Superior temporal gyrus (tissue), 1 donor: ENCODE results near the gene NDUFB11.

ENCODE experiments used
- DNase-seq: peaks from one replicate; pipeline ENCODE4 v3.0.0-alpha.2; 2016; ENCODE audit errors: extremely low spot score

Gene NDUFB11

DNA sequence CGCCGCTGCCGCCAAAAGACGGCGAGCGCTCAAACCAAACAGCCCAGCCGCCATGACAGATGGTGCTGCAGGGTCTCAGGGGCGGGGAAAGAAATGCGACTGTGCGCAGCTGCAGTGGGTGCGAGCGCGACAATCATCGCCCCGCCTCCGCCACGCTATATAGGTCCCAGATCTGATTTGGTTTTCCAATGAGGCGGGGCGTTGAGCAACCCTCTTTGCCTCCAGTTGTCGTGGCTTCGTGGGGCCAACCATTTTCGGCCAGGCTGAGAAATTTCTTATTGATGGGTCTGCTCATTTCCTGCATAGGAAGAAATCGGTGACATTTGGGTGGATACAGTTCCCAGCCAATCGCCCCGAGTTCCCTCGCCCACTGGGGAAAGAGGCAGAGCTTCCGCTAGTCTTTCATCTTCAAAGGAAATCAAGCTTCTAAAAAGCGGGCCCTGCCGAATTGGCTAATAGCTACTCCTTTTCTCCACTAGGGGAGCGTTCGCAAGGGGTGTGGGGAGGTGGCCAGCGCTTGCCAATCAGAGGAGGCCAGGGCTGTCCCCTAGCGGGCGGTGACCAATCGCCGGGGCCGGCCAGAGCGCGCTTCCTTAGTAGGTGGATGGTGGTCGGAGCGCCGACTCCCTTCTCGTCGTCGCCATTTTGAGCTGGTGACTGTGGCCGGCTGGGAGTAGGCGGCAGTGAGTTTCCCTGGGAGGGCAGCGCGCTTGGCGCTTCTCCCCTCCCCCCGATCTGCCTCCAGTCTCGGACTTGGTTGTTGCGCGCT, at the start of gene NDUFB11, which contains the start of gene RBM10:
Gene NDUFB11 (minus strand): TSS at position 77 of the 769 bp plus-strand sequence. CDS start 23 bp downstream, at position 54.
Gene RBM10 (plus strand): TSS at position 596 of the 769 bp plus-strand sequence. CDS start 2,261 bp downstream, outside the sequence.
- DNase-seq: peak; percentile 89

DNA sequence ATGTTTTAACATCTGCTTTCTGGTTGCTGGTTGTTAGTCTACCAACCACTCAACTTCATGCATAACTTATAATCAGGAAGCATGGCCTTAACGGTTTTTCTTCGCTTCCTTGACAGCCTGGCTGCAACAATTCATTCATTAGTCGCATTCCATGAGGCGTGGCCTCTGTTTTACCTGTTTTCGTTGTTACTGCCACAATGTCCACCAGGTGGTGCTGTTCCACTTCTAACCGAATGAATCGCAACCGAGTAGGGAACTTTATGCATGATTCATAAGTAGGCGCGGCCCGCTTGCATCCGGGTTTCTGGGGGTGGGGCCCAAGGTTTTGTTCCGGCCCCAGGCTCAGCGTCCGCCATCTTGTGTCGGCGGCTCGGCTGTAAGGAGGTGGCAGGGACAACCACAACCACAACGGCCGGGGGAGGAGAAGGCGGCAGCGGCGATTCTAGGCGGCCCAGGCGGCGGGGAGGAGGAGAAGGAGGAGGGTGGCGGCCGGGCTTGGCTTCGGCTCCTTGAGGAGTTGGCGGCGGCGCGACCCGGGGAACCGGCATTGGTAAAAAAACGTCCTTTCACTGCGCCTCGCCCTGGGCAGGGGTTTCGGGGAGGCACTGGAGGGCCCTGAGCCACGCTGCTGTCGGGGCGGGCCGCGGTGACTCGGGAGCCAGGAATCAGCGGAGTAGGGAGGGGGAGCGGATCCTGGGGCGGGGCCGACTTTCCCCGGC, 49.1 kb upstream of the NDUFB11 start, which contains the start of gene UBA1:
Gene UBA1 (plus strand): TSS at position 355 of the 719 bp plus-strand sequence. CDS start 4,974 bp downstream, outside the sequence.
- peak; percentile 95 for DNase-seq

DNA sequence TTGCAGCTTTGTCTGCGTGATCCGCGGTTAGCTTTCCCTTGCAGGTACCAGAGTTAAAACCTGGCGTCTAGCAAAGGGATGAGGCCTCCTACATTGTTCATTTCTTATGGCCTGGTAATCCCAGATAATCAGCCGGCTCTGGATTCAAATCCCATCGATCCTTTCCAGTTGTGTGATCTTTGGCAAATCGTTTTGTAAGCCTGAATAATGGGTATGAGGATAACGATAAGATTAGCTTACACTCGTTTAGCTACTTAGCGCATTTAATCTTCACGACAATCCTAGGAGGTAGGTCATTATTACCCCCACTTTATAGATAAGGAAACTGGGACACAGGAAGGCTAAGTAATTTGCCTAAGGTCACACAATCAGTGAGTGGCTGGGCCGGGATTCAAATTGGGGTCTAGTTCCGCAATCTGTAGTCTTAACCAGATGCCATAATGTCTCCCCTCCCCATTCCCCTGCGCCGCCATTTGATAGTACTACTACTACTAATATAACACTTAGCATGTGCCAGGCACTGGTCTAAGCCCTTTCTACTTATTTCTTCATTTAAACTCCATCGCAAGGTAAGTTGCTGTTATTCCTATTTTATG, 47.4 kb upstream of the NDUFB11 start:
- DNase-seq: no peak

DNA sequence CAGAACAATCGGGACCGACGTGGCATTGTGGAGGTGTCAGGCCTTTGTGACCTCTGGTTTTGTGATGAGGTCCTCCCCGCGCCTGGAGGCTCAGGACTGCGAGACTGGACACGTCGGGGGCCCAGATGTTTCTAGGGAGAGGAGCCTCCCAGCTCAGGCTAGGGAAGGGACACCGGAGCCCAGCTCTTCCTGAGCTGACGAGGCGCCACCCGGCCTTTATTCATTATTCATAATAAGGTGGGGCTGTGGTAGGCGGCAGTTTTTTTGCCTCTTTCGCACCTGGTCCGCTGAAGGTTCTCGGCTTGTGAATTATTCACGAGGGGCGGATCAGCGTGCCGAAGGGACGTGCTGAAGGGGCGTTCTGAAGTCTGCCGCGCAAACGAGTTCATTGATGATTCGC, 46.8 kb upstream of the NDUFB11 start:
- DNase-seq: no peak

DNA sequence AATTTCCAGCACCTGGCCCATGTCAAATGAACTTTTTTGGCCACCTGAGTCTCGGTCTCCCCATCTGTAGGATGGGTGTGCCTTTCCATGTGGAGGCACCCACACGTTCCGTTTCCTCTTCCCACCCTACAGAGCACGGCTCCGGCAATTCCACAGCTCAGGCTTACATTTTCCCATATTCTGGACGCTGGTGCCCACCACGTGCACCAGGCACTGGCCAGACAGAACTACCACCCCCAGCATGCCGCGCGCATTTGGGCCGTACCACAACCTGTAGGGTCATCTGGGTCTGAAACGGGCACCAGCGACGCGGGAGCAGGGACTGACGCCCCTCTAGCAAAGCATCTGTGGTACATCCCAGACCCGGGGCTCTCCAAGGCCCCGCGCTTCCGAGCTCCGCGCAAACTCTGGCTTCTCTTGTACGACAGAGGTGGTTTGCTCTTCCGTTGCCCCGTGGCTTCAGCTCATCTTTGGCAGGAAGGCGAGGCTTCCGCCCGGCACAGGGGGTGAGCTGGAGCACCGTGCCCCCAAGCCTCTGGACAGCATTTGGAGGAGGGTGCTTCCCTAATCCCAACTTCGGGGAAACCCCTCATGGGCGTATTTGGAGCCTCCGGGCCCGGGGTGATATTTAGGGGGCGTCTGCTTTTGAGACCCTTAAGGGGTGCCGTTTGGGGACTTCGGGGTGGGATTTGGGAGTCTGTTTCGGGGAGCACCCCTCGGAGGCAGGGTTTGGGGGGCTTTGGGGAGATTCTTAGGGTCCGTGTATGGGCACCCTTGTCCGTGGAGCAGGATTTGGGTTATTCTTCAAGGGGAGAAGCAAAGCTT, 46.2 kb upstream of the NDUFB11 start:
- DNase-seq: peak; percentile 85

DNA sequence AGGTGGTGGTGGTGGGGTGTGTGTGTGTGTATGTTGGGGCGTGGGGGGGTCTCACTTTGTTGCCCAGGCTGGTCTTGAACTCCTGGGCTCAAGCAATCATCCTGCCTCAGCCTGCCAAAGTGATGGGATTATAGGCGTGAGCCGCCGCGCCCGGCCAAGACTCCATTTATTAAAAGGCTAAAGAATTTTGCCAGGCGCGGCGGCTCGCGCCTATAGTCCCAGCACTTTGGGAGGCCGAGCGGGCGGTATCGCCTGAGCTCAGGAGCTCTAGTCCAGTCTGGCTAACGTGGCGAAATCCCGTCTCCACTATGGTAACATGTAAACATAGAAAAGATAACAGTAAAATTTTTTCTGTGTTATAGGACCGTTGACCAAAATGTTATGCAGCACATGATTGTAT, 45.4 kb upstream of the NDUFB11 start:
- DNase-seq: no peak

DNA sequence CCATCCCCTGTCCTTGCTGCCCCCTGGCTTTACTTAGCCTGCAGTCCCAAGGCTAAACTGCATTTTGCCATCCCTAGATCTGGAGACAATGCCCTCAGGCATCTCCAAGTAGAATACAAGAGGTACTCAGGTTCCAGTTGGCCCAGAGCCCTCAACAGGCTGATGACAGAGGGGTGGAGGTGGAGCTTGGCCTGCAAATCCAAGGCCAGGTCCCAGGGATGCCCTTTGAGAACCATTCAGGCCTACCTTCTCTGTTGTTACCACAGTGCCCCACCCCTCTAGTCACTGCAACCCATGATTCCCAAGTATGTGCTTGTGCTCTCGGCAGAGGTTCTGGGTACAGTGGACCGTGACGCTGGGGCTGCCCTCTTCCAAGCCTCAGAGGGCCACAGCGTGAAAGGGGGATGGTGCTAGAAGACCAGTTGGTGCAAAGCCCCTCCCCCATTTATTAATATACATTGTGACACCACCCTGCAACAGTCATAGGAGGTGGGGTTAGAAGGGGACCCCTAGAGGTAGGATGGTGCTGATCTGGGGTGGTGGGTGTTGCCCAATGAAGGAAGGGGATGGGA, 42.7 kb upstream of the NDUFB11 start:
- DNase-seq: no peak

DNA sequence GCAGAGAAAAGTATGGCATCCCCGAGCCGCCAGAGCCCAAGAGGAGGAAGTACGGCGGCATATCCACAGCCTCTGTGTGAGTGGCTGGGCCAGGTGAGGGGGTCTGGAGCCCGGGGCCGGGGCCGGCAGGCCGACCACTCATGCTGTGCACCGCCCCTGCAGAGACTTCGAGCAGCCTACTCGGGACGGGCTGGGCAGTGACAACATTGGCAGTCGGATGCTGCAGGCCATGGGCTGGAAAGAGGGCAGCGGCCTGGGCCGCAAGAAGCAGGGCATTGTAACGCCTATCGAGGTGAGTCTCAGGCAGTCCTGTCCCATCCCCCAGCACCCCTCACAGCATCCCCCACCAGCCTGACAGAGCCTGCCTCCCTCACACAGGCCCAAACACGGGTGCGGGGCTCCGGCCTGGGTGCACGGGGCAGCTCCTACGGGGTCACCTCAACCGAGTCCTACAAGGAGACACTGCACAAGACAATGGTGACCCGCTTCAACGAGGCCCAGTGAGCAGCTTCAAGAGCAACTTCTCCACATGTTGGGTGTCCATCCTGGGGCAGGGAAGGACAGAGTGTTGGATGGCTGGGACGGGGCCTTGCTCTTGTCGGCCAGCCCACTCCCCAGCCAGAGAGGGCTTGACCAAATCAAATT, 41.7 kb upstream of the NDUFB11 start:
- DNase-seq: no peak

DNA sequence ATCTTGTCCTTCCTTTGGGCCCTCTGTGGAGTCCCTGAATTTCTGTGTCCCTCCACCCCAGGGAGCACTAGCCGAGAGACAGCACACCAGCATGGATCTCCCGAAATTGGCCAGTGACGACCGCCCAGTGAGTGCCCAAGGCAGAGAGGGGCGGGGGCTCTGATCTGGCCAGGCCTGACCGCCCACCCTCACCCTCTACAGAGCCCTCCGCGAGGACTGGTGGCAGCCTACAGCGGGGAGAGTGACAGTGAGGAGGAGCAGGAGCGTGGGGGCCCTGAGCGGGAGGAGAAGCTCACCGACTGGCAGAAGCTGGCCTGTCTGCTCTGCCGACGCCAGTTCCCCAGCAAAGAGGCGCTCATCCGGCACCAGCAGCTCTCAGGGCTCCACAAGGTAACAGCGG, 40.7 kb upstream of the NDUFB11 start:
- no peak for DNase-seq

DNA sequence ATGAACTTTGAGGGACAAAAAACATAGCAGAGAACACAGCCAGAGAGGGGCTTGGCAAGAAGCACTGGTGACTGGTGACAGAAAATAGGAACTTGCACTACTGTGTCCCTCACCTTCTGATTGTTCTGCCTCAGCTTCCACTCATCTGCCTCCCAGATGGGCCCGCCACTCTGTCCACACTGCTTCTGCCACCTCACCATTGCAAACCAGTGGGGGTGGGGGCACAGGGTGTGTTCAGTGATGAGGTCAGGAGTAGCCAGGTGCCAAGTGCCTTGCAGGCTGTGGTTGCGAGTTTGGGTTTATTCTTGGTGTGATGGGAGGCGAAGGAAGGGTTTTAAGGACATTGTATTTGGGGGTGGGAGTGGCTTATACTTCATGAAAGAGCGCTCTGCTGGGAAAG, 40.0 kb upstream of the NDUFB11 start:
- DNase-seq: no peak

DNA sequence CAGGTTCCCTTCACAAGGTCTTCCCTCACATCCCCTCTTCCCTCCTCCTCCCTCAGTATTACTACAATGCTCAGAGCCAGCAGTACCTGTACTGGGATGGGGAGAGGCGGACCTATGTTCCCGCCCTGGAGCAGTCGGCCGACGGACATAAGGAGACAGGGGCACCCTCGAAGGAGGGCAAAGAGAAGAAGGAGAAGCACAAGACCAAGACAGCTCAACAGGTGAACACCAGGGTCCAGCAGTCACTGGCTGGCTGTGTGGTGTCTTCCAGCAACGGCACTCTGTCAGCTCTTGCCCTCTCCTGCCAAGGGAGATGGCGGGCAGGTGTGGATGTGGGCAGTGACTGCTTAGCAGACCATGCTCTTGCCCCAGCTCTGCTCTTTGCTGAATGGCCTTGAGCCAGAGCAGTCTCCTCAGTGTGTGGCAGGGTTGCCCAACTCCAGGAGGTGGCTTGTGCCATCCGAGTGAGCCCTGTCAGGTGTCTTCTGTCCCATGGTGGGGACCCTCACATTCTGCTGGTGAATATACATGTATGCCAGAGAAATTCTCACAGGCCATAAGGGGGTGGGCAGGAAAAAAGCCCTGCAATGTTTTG, 37.7 kb upstream of the NDUFB11 start:
- DNase-seq: no peak

DNA sequence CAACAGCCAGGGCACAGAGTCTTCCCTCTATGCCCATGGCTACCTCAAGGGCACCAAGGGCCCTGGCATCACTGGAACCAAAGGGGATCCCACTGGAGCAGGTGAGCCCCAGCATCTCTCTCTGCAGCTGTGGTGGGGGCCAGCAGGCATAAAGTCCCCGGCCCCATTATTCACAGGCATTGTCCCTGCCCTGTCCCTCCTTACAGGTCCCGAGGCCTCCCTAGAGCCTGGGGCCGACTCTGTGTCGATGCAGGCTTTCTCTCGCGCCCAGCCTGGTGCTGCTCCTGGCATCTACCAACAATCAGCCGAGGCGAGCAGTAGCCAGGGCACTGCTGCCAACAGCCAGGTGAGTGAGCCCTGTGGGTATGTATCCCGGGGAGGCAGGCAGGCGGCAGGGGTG, 36.8 kb upstream of the NDUFB11 start:
- no peak for DNase-seq

DNA sequence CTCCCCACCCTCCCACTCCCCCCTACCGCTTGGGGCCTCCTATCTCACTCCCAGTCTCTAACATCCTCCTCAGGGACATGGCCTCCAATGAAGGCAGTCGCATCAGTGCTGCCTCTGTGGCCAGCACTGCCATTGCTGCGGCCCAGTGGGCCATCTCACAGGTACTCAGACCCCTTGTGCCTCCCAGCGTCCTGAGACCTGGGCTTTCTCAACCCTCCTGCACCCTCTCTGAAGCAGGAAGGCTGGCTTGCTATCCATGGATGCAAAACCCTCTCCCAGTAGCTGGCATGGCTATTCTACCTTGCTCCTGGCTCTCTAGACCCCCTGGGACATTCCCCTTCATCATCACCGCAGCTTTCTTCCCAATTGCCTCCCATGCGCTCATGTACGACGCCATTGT, 35.8 kb upstream of the NDUFB11 start:
- no peak for DNase-seq

DNA sequence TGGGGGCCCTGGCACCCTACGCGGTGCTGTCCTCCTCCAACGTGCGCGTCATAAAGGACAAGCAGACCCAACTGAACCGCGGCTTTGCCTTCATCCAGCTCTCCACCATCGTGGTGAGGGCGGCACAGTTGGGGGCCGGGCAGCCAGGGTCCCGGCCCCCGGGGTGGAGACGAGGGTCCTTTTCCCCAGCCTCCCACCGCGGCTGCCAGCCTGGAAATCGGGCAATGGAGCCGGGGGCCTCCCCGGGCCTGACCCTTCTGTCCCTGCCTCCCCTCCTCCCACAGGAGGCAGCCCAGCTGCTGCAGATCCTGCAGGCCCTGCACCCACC, 35.4 kb upstream of the NDUFB11 start:
- no peak for DNase-seq

DNA sequence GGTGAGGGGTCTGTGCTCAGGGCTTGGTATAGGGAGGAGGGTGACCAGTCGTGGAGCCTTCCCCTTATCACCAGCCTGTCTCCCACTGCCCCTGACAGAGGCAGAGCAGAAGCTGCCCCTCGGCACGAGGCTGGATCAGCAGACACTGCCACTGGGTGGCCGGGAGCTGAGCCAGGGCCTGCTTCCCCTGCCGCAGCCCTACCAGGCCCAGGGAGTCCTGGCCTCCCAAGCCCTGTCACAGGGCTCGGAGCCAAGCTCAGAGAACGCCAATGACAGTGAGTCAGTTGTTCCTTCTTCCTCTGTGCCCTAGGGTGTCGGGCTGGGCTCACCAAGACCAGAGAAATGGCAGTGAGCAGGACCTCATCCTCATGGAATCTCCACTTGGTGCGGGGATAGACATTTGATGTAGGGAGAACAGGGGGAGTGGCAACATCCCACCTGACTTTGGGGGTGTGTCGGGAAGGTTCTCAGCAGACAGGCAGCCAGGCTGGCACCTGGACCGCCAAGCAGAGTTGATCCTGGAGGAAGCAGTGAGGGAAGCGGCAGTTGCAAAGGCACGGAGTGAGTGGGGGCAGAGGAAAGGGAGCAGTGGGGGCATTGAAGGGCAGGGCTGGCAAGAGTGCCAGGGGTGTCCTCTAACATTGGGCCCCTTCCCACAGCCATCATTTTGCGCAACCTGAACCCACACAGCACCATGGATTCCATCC, 34.9 kb upstream of the NDUFB11 start:
- peak; percentile 58 for DNase-seq

DNA sequence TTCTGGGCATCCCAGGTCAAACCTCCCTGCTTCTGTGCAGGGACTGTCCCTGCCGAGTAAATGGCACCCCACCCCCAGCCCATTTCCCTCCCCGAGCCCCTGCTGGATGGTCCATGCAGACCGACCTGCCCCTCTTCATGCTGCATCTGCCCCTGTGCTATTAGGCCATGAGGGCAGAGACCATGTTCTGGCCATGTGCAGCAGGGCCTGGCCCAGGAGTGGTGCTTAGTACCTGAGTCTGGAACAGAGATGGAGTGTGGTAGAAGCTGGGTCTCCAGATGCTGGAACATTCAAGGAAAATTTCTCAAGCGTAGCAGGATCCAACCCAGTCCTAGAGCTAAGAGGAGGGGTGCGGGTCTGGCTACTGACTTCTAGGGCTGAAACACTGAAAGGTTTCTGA, 33.8 kb upstream of the NDUFB11 start:
- no peak for DNase-seq

DNA sequence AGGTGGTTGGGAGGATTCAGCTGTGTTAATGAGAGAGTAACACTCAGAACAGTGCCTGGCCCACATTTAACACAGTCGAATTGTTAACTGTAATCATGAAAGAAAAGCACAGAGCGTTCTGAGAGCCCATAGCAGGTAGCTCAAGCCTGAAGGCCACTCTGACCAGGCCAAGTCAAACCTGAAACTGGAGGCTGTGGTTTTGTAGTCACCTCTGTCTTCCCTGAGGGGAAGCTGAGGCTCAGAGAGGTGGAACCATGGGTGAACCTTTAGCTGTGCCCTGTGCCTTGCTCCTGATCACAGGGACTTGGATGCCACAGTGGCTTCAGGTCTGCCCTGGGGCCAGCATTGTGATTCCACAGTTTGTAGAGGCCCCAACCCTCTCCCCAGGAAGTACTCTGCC, 32.6 kb upstream of the NDUFB11 start:
- DNase-seq: no peak

DNA sequence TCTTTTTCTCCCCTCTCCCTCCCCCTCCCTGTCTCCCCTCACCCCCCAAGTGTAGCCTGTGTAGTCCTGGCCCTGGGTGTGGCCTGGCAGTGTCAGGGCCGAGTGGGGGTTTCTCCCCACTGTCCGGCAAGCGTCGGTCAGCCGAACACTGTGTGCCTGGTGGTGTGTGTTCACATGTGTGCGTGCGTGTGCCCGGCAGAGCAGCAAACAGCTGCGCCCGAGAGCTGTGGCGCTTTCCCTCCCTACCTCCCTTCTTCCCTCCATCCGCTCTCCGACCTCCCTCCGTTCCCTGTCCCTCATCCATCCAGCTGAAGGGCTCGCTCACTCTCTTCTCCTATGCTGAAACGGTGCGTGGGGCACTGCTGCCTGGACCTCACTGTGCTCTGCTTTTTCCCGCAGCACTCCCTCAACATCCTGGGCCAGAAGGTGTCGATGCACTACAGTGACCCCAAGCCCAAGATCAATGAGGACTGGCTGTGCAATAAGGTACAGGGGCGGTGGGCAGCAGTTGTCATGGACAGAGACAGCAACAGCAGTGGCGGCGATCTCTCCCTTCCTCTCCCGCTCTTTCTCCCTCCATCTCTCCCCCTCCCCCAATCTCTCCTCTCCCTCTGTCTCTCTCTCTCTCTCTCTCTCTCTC, 31.7 kb upstream of the NDUFB11 start:
- no peak for DNase-seq

DNA sequence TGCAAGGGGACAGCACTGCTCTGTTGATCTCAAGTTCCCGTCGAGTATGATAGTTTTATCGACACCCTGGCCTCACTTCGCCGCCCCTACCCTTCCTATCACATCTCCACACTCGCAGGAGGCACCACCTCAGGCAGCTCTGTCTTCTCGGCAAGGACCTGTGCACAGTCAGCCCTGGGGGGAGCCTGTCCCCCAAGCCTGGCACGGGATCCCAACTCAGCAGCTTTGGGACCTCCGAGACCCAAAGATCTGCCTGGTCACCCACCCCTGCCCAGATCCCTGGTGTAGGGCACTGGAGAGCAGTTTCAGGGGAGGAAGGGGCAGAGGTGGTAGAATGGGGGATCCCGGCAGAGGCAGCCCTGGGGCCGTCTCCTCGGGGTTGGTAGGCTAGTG, 31.1 kb upstream of the NDUFB11 start:
- DNase-seq: no peak
